NOMO-1 treated with DMSO at 0.1 percent for 48 hours (cell line): Measurements from ENCODE around the gene LTB.
A peak's percentile ranks its signal among the peaks of the same experiment; 100 is the strongest.

Experiments
- DNase-seq: peaks from one replicate; lab custom pipeline; 2025; ENCODE audit not compliant: unreplicated experiment; lab: John Stamatoyannopoulos, UW

The LTB gene

GRCh38 chr6:31556307-31556706, 25.9 kb downstream of the LTB start:
- DNase-seq: no peak

GRCh38 chr6:31551371-31551770, 30.9 kb downstream of the LTB start:
- DNase-seq: peak; percentile 80

- DNase-seq: no peak
Observed at GRCh38 chr6:31548544-31548873, 33.7 kb downstream of the LTB start.

- no peak for DNase-seq
Observed at GRCh38 chr6:31547727-31548543, 34.3 kb downstream of the LTB start.

- DNase-seq: peak; percentile 98
Observed at GRCh38 chr6:31546958-31547726, 35.1 kb downstream of the LTB start, which contains the start of gene NFKBIL1. Gene NFKBIL1 (plus strand): TSS chr6:31547608. CDS start chr6:31547695, 87 bp downstream.

GRCh38 chr6:31546339-31546957, 35.8 kb downstream of the LTB start, which contains the start of gene ATP6V1G2:
Gene ATP6V1G2 (minus strand): TSS chr6:31546608. CDS start chr6:31546559, 49 bp downstream.
- DNase-seq: peak; percentile 87

GRCh38 chr6:31545291-31545690, 36.9 kb downstream of the LTB start:
- no peak for DNase-seq

GRCh38 chr6:31544676-31545075, 37.5 kb downstream of the LTB start:
- no peak for DNase-seq

GRCh38 chr6:31543639-31544038, 38.6 kb downstream of the LTB start:
- no peak for DNase-seq

- DNase-seq: peak; percentile 95
Observed at GRCh38 chr6:31541658-31542521, 40.3 kb downstream of the LTB start, which contains the start of gene DDX39B. Gene DDX39B (minus strand): TSS chr6:31542003. CDS start chr6:31540532, 1,471 bp downstream.

GRCh38 chr6:31541059-31541657, 41.1 kb downstream of the LTB start:
- DNase-seq: peak; percentile 65

GRCh38 chr6:31540640-31541039, 41.6 kb downstream of the LTB start:
- no peak for DNase-seq

- DNase-seq: no peak
Observed at GRCh38 chr6:31538805-31539400, 43.3 kb downstream of the LTB start.

- DNase-seq: no peak
Observed at GRCh38 chr6:31535538-31536324, 46.5 kb downstream of the LTB start.

- DNase-seq: no peak
Observed at GRCh38 chr6:31534521-31535040, 47.6 kb downstream of the LTB start.

- no peak for DNase-seq
Observed at GRCh38 chr6:31534011-31534410, 48.2 kb downstream of the LTB start.

GRCh38 chr6:31533455-31533841, 48.8 kb downstream of the LTB start:
- no peak for DNase-seq

GRCh38 chr6:31532644-31533454, 49.4 kb downstream of the LTB start:
- DNase-seq: no peak
